Measurements from ENCODE around the gene RNF130. TPM values are rescaled to one million over a fixed set of nuclear protein-coding genes. Genes with fewer than 3 reads are reported as not detected.

RNF130 gene
- total and polyA plus RNA-seq, 9 of the 15 experiments (the other 6 are each of a cell fraction or from before 2014, with no cell fraction given) = 5.8 to 39.4 (median 27.1) TPM

DNA sequence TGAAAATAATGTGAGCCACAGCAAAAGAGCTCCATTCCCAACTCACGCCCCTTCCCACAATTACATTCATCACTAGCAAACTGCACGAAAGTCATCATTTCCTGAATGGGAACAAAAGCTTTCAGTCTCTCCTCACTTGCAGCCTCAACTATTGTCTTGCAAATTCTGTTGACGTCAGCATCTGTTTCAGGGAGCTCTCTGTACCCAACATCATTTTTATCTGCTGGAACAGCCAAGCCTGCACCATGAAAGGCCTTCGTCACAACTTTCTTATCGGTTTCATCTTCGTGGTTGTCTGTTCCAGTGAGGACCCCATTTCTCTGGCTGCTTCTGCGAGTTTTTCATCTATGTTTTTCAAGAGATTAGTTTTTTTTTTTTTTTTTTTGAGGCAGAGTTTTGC, 14.3 kb upstream of the RNF130 start (continued):
- TF ChIP-seq, protein P1, sequence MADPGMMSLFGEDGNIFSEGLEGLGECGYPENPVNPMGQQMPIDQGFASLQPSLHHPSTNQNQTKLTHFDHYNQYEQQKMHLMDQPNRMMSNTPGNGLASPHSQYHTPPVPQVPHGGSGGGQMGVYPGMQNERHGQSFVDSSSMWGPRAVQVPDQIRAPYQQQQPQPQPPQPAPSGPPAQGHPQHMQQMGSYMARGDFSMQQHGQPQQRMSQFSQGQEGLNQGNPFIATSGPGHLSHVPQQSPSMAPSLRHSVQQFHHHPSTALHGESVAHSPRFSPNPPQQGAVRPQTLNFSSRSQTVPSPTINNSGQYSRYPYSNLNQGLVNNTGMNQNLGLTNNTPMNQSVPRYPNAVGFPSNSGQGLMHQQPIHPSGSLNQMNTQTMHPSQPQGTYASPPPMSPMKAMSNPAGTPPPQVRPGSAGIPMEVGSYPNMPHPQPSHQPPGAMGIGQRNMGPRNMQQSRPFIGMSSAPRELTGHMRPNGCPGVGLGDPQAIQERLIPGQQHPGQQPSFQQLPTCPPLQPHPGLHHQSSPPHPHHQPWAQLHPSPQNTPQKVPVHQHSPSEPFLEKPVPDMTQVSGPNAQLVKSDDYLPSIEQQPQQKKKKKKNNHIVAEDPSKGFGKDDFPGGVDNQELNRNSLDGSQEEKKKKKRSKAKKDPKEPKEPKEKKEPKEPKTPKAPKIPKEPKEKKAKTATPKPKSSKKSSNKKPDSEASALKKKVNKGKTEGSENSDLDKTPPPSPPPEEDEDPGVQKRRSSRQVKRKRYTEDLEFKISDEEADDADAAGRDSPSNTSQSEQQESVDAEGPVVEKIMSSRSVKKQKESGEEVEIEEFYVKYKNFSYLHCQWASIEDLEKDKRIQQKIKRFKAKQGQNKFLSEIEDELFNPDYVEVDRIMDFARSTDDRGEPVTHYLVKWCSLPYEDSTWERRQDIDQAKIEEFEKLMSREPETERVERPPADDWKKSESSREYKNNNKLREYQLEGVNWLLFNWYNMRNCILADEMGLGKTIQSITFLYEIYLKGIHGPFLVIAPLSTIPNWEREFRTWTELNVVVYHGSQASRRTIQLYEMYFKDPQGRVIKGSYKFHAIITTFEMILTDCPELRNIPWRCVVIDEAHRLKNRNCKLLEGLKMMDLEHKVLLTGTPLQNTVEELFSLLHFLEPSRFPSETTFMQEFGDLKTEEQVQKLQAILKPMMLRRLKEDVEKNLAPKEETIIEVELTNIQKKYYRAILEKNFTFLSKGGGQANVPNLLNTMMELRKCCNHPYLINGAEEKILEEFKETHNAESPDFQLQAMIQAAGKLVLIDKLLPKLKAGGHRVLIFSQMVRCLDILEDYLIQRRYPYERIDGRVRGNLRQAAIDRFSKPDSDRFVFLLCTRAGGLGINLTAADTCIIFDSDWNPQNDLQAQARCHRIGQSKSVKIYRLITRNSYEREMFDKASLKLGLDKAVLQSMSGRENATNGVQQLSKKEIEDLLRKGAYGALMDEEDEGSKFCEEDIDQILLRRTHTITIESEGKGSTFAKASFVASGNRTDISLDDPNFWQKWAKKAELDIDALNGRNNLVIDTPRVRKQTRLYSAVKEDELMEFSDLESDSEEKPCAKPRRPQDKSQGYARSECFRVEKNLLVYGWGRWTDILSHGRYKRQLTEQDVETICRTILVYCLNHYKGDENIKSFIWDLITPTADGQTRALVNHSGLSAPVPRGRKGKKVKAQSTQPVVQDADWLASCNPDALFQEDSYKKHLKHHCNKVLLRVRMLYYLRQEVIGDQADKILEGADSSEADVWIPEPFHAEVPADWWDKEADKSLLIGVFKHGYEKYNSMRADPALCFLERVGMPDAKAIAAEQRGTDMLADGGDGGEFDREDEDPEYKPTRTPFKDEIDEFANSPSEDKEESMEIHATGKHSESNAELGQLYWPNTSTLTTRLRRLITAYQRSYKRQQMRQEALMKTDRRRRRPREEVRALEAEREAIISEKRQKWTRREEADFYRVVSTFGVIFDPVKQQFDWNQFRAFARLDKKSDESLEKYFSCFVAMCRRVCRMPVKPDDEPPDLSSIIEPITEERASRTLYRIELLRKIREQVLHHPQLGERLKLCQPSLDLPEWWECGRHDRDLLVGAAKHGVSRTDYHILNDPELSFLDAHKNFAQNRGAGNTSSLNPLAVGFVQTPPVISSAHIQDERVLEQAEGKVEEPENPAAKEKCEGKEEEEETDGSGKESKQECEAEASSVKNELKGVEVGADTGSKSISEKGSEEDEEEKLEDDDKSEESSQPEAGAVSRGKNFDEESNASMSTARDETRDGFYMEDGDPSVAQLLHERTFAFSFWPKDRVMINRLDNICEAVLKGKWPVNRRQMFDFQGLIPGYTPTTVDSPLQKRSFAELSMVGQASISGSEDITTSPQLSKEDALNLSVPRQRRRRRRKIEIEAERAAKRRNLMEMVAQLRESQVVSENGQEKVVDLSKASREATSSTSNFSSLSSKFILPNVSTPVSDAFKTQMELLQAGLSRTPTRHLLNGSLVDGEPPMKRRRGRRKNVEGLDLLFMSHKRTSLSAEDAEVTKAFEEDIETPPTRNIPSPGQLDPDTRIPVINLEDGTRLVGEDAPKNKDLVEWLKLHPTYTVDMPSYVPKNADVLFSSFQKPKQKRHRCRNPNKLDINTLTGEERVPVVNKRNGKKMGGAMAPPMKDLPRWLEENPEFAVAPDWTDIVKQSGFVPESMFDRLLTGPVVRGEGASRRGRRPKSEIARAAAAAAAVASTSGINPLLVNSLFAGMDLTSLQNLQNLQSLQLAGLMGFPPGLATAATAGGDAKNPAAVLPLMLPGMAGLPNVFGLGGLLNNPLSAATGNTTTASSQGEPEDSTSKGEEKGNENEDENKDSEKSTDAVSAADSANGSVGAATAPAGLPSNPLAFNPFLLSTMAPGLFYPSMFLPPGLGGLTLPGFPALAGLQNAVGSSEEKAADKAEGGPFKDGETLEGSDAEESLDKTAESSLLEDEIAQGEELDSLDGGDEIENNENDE (IDR thresholded peaks at IDR 0.05; ENCODE audit: low read depth, low read length) = no peak
- TF ChIP-seq SOX6 (IDR thresholded peaks at IDR 0.05) = peak; percentile 83
- TF ChIP-seq CBX8 (IDR thresholded peaks at IDR 0.05; ENCODE audit: borderline replicate concordance, extremely low read depth, low read depth, low read length, poor library complexity, severe bottlenecking) = no peak
- peak; percentile 32; the same call in 1 of the 2 replicates for TF ChIP-seq ARID1B (IDR thresholded peaks at IDR 0.05)
